Mesenchymal stem cell (in vitro differentiated cells and primary cell): ENCODE data around the gene LMNTD1.
A peak's percentile ranks its signal among the peaks of the same experiment; 100 is the strongest.

Experiments used
- DNase-seq: peaks from one replicate; pipeline ENCODE4 v3.0.0-alpha.2; 2013
- H2AFZ ChIP-seq: one replicate; pipeline ENCODE4 v1.6.1; 2013; ENCODE audit warnings: low read depth, mild to moderate bottlenecking, control low read depth, inconsistent platforms, low read length, moderate library complexity
- H2AK5ac ChIP-seq: 2 replicates; pipeline ENCODE4 v1.6.1; 2013; ENCODE audit warnings: low read length, moderate library complexity, mild to moderate bottlenecking, inconsistent platforms; ENCODE audit not compliant: severe bottlenecking
- H2BK120ac ChIP-seq: one replicate; pipeline ENCODE4 v1.6.1; 2013; ENCODE audit warnings: low read depth, mild to moderate bottlenecking, inconsistent platforms, low read length, moderate library complexity
- H2BK12ac ChIP-seq, 2 experiments: one replicate each; pipeline ENCODE4 v1.6.1; 2013; ENCODE audit warnings: inconsistent platforms in 2 of 2, low read length in 2 of 2, mild to moderate bottlenecking in 2 of 2, moderate library complexity in 2 of 2, control low read depth in 1 of 2
- H2BK15ac ChIP-seq: one replicate; pipeline ENCODE4 v1.6.1; 2013; ENCODE audit warnings: mild to moderate bottlenecking, low read depth, inconsistent platforms; ENCODE audit not compliant: poor library complexity, severe bottlenecking
- H2BK5ac ChIP-seq: 2 replicates; pipeline ENCODE4 v1.6.1; 2013; ENCODE audit warnings: low read depth, mild to moderate bottlenecking, low read length, control low read depth, inconsistent platforms; ENCODE audit not compliant: poor library complexity, severe bottlenecking
- H3K14ac ChIP-seq, 2 experiments: one replicate each; pipeline ENCODE4 v1.6.1; 2013; ENCODE audit warnings: inconsistent platforms in 2 of 2, low read length in 2 of 2, control low read depth in 1 of 2, mild to moderate bottlenecking in 1 of 2, moderate library complexity in 1 of 2
- H3K18ac ChIP-seq, 2 experiments: one replicate each; pipeline ENCODE4 v1.6.1; 2013; ENCODE audit warnings: inconsistent platforms in 2 of 2, low read length in 2 of 2, control low read depth in 1 of 2, low read depth in 1 of 2, mild to moderate bottlenecking in 1 of 2
- H3K23ac ChIP-seq, 2 experiments: one replicate each; pipeline ENCODE4 v1.6.1; 2013; ENCODE audit warnings: inconsistent platforms in 2 of 2, low read length in 2 of 2, mild to moderate bottlenecking in 2 of 2, moderate library complexity in 2 of 2, control low read depth in 1 of 2
- H3K27ac ChIP-seq: 2 replicates; pipeline ENCODE4 v1.5.1; 2013; ENCODE audit warnings: mild to moderate bottlenecking, moderate library complexity, low read length, control low read depth, inconsistent platforms; ENCODE audit not compliant: poor library complexity, severe bottlenecking
- H3K27me3 ChIP-seq, 2 experiments: 2 replicates each; pipeline versions ENCODE4 v1.6.1 to v1.7.0; 2013; ENCODE audit warnings: low read length in 2 of 2, mild to moderate bottlenecking in 2 of 2, moderate library complexity in 2 of 2, control low read depth in 1 of 2, inconsistent platforms in 1 of 2; ENCODE audit not compliant: control insufficient read depth in 1 of 2, insufficient read depth in 1 of 2
- H3K36me3 ChIP-seq, 2 experiments: 2 replicates each; pipeline versions ENCODE4 v1.6.1 to v1.7.0; 2013; ENCODE audit warnings: low read length in 2 of 2, control low read depth in 1 of 2, inconsistent platforms in 1 of 2, low read depth in 1 of 2, mild to moderate bottlenecking in 1 of 2; ENCODE audit not compliant: insufficient read depth in 2 of 2, control insufficient read depth in 1 of 2
- H3K4ac ChIP-seq, 2 experiments: one replicate each; pipeline ENCODE4 v1.6.1; 2013; ENCODE audit warnings: inconsistent platforms in 2 of 2, low read length in 2 of 2, mild to moderate bottlenecking in 2 of 2, moderate library complexity in 2 of 2, control low read depth in 1 of 2, low read depth in 1 of 2
- H3K4me1 ChIP-seq: 2 replicates; pipeline ENCODE4 v1.6.1; 2013; ENCODE audit warnings: low read depth, low read length, control low read depth; ENCODE audit not compliant: control insufficient read depth, insufficient read depth
- H3K4me2 ChIP-seq: 2 replicates; pipeline ENCODE4 v1.6.1; 2013; ENCODE audit warnings: low read length, mild to moderate bottlenecking, inconsistent platforms; ENCODE audit not compliant: poor library complexity, severe bottlenecking
- H3K4me3 ChIP-seq, 2 experiments: 2 replicates each; pipeline versions ENCODE4 v1.5.1 to v1.7.0; 2013; ENCODE audit warnings: low read length in 2 of 2, mild to moderate bottlenecking in 2 of 2, control low read depth in 1 of 2, low read depth in 1 of 2; ENCODE audit not compliant: insufficient read depth in 1 of 2
- H3K79me1 ChIP-seq: replicated peaks from 2 replicates; pipeline ENCODE4 v1.6.1; 2013; ENCODE audit warnings: mild to moderate bottlenecking, control low read depth, low read length, inconsistent platforms; ENCODE audit not compliant: poor library complexity, severe bottlenecking
- H3K9ac ChIP-seq: 2 replicates; pipeline ENCODE4 v1.7.0; 2013; ENCODE audit warnings: mild to moderate bottlenecking, low read length, moderate library complexity
- H3K9me3 ChIP-seq: 2 replicates; pipeline ENCODE4 v1.7.0; 2013; ENCODE audit warnings: mild to moderate bottlenecking, low read length; ENCODE audit not compliant: control insufficient read depth
- H4K8ac ChIP-seq: one replicate; pipeline ENCODE4 v1.6.1; 2013; ENCODE audit warnings: inconsistent platforms, mild to moderate bottlenecking, low read length, moderate library complexity
- H4K91ac ChIP-seq: one replicate; pipeline ENCODE4 v1.6.1; 2013; ENCODE audit warnings: mild to moderate bottlenecking, low read length, inconsistent platforms
- WGBS: methylation state at CpG from one replicate; pipeline ENCODE4 v1.1.7; 2013; ENCODE audit warnings: mixed read lengths; 5-methylcytosine and 5-hydroxymethylcytosine counted together

The LMNTD1 gene

DNA sequence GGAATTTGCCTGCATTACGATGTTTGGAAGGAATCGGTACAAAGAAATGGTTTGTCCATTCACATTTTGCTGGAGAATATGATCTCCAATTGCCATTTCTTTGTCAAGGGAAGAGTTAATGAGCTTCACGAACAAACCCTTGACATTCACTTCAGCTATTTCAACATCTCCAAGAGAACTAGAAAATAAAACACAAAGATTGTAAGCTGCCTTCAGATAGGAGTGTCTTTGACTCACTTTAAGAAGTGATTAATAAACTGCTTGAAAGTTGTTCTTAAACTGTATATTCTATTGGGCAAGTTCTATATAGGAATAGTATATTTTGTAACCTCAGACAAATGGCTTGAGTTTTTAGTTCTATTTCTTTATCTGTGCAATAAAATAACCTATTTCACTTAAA, 26.3 kb downstream of the LMNTD1 start:
- H3K36me3 ChIP-seq, result no peaks in the 10 kb centered on the region
- no peaks in the 10 kb centered on the region for H3K27me3 ChIP-seq
- 100% methylated on average over 3 of the region's 3 CpGs for WGBS
- H3K23ac ChIP-seq, result no peak overlapping the region
- no peak overlapping the region for H2BK12ac ChIP-seq
- no peak overlapping the region for H2BK120ac ChIP-seq
- H3K14ac ChIP-seq, result no peak overlapping the region
- H3K27ac ChIP-seq, result no peak overlapping the region
- H3K4ac ChIP-seq, result no peak overlapping the region
- no peak overlapping the region for H3K18ac ChIP-seq
- H3K4me3 ChIP-seq, result no peak overlapping the region
- H2BK5ac ChIP-seq, result no peak overlapping the region
- no peak overlapping the region for H4K91ac ChIP-seq
- H3K9ac ChIP-seq, result no peak overlapping the region
- DNase-seq, result no peak
- no peak overlapping the region for H2BK15ac ChIP-seq
- no peaks in the 10 kb centered on the region for H3K9me3 ChIP-seq
- H3K79me1 ChIP-seq, result no peaks in the 10 kb centered on the region
- H2AFZ ChIP-seq, result no peak overlapping the region
- no peak overlapping the region for H4K8ac ChIP-seq
- H2AK5ac ChIP-seq, result no peak overlapping the region
- no peak overlapping the region for H3K4me2 ChIP-seq
- H3K4me1 ChIP-seq, result no peaks in the 10 kb centered on the region

DNA sequence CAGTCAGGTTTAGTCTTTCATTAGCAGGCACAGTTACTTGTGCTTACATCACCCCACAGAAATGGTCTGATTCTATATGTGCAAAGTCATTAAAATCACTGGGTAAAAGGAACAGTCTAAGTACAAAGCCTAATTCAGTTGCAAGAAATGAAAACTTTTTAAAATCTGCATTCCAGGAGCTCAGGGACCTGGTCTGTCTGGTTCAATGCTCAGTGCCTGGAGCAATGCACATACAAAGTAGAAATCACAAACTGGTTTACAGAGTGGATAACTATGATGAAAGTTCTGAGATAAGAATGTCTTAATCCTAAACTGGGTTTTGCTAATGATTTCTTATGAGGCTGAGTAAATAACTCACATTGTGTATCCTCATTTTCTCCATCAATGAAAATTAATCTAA, 28.7 kb downstream of the LMNTD1 start:
- Histone ChIP-seq H3K14ac (no peak overlapping the region), H3K36me3 (no peaks in the 10 kb centered on the region), H3K4ac (no peak overlapping the region), H3K27ac (no peak overlapping the region), H3K23ac (no peak overlapping the region), H3K4me3 (no peak overlapping the region), H2BK120ac (no peak overlapping the region), H3K18ac (no peak overlapping the region), H3K9ac (no peak overlapping the region), H4K8ac (no peak overlapping the region), H3K9me3 (no peaks in the 10 kb centered on the region), H4K91ac (no peak overlapping the region), H3K4me1 (no peaks in the 10 kb centered on the region), H2BK15ac (no peak overlapping the region), H3K79me1 (no peaks in the 10 kb centered on the region), H2AFZ (no peak overlapping the region), H2AK5ac (no peak overlapping the region), H3K4me2 (no peak overlapping the region), H3K27me3 (no peaks in the 10 kb centered on the region), H2BK5ac (no peak overlapping the region), H2BK12ac (no peak overlapping the region)
- DNase-seq, result no peak

DNA sequence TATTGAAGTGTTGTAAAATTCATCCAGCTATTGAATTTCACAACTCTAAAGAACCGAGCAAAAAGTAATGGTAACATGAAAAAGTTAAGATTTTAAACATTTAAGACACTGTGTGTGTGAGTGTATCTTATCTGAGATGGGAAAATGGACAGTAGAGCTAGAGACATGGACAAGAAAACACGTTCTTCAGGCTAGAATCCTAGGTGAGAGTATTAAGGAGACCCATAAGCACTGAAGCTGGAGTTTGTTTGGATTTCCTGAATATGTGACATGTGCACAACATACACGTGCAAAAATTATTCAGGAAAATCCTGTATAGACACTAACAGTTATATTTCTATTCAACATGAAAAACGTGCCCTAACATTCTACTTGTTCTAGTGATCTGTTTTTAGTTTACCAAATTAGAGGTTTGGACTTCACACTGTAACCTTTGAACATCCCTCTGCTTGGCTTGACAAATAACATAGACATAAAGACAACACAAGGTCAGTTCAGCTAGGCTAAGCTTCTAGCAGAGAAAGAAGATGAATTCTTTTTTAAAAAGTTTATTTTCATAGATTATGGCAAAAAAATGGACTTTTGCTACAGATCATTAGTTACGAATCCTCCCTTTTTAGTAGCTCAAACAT, 31.3 kb downstream of the LMNTD1 start:
- no peaks in the 10 kb centered on the region for H3K4me1 ChIP-seq
- no peak overlapping the region for H3K9ac ChIP-seq
- no peak overlapping the region for H4K8ac ChIP-seq
- WGBS, result 90% methylated on average over 4 of the region's 5 CpGs
- no peak overlapping the region for H2BK5ac ChIP-seq
- H3K18ac ChIP-seq, result no peak overlapping the region
- no peak overlapping the region for H4K91ac ChIP-seq
- H3K27ac ChIP-seq, result no peak overlapping the region
- H2BK15ac ChIP-seq, result no peak overlapping the region
- no peak overlapping the region for H3K14ac ChIP-seq
- H3K23ac ChIP-seq, result no peak overlapping the region
- no peaks in the 10 kb centered on the region for H3K36me3 ChIP-seq
- no peaks in the 10 kb centered on the region for H3K27me3 ChIP-seq
- no peak overlapping the region for H3K4me3 ChIP-seq
- H3K4me2 ChIP-seq, result no peak overlapping the region
- H3K79me1 ChIP-seq, result no peaks in the 10 kb centered on the region
- no peak overlapping the region for H2BK120ac ChIP-seq
- no peak overlapping the region for H2AK5ac ChIP-seq
- no peak overlapping the region for H2AFZ ChIP-seq
- H3K9me3 ChIP-seq, result no peaks in the 10 kb centered on the region
- H3K4ac ChIP-seq, result no peak overlapping the region
- no peak for DNase-seq
- H2BK12ac ChIP-seq, result no peak overlapping the region

DNA sequence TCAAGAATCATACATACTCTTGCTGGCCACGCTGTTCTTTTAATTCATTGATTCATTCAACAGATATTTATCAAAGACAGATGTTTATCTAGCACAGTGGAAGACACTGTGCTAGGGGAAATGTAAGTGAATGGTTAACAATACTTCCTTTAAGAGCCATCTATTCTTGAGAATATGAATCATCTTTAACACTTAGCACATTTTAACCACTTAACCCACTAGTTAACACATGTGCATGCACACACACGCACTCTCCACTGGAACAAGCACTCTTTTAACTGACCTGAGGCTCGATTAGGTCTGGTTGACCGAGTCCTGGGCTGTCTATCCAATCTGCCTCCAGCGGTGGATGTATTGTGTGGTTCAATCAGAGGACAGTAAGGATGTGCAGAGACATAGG, 34.6 kb downstream of the LMNTD1 start:
- Histone ChIP-seq H3K4me3 (peak overlapping the region in 1 of 2 experiments; percentile 7), H3K18ac (no peak overlapping the region), H2AK5ac (no peak overlapping the region), H2BK12ac (no peak overlapping the region), H3K27ac (peak overlapping the region; percentile 80), H3K79me1 (no peaks in the 10 kb centered on the region), H3K9me3 (no peaks in the 10 kb centered on the region), H3K36me3 (no peaks in the 10 kb centered on the region), H2BK5ac (no peak overlapping the region), H3K4me1 (no peaks in the 10 kb centered on the region), H3K4me2 (peak overlapping the region; percentile 9), H2BK120ac (no peak overlapping the region), H3K23ac (no peak overlapping the region), H4K8ac (no peak overlapping the region), H3K27me3 (no peaks in the 10 kb centered on the region), H2BK15ac (no peak overlapping the region), H3K4ac (no peak overlapping the region), H3K9ac (peak overlapping the region; percentile 57), H3K14ac (no peak overlapping the region), H2AFZ (no peak overlapping the region), H4K91ac (no peak overlapping the region)
- no peak for DNase-seq
- 48% methylated on average over 4 of the region's 5 CpGs for WGBS
